Measurements from ENCODE around the gene FBXW7.

Gene FBXW7

DNA sequence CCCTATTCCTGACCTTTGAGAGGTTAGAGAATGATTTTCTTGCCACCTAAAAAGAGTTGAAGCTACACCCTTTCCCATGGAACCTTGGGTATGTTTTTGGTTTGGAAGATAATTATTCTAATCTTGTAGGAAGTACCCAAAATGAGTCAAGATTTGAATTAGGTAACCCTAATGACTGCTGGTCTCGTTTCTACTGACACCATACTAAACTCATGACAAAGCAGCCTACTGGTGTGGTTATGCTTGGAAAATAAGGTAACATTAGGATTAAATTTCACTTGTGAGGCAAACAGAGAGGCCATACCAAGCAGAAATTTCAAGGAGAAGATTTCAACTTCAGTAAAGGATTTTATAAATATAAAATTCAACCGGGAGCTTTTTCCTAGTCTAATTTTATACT, 107.9 kb downstream of the FBXW7 start:
- DNase-seq (ENCODE audit: low read depth) = no peak

DNA sequence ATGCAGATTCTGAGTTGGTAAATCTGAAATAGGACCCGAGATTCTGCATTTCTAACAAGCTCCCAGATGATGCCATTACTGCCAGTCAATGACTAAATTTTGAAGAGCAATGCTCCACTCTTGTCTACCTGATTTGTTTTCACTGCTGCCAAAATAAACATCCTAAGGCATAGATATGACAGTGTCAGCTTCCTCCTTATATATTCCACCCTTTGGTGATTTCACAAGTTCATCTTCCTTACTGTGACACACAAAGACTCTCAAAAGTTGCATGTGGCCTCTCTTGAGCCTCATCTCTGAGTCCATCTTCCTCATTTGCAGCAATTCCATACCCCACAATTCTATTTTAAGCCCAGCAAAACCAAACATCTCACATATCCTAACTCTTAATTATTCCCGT, 110.9 kb downstream of the FBXW7 start:
- DNase-seq (ENCODE audit: low read depth) = no peak

DNA sequence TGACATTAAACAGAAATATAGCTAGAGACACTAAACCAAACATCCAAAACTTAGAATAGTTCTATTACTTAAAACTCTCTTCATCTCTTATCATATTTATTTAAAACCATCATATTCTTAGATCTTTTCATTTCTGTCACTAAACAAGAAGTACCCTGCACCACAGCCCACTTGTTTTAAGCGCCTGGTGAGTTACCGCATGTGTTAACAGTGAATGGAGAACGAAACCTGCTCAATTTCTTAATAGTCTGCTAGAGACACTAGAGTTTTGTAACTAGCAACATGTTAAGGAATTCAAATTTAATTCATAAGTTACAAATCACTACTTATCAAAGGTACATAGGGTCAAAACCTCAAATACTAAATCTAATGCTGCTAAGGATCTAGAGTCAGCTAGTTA, 111.5 kb downstream of the FBXW7 start:
- DNase-seq (ENCODE audit: low read depth) = no peak

DNA sequence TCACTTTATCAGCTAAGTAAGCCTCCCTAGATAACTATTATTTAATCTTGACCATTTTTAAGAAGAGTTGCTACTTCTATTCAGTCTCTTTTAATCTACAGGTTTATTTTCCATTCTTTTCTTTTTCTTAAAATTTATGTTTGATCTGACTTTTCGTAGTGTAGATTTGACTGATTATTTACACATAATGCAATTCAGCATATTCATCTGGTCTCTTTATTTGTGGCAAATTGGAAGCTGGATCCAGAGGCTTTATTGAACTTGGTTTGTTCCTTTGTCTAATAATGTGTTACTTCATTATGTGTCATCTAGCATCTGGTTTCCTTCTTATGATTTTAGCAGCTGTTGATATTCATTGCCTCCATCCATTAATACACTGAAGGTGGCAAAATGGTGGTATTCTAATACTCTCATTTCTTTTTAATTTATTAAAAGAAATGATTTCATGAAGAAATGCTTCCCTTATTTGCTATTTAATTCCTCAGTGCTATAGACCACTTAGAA, 113.0 kb downstream of the FBXW7 start:
- DNase-seq (ENCODE audit: low read depth) = no peak

DNA sequence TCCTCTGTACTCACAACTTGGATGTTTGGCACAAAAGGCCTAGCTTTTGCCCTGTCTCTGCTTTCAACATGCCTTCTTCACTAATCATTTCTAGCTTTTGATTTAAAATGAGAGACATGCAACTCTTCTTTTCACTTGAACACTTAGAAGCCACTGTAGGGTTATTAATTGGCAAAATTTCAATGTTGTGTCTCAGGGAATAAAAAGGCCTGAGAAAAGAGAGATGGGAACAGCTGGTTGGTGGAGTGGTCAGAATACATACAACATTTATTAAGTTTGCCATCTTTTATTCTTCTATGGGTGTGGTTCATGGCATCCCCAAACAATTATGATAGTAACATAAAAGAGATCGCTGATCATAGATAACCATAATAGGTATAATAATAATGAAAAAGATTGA, 114.3 kb downstream of the FBXW7 start:
- DNase-seq (ENCODE audit: low read depth) = no peak

DNA sequence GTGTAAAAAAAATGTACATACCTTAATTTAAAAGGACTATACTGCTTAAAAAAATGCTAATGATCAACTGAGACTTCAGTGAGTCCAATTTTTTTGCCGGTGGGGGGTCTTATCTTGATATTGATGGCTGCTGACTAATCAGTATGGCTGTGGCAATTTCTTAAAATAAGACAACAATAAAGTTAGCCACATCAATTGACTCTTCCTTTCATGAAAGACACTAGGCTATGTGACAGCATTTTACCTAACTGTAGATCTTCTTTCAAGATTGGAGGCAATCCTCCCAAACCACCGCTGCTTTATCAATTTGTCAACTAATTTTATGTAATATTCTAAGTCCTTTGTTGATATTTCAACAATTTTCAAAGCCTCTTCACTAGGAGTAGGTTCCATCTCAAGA, 116.1 kb downstream of the FBXW7 start:
- DNase-seq (ENCODE audit: low read depth) = no peak

DNA sequence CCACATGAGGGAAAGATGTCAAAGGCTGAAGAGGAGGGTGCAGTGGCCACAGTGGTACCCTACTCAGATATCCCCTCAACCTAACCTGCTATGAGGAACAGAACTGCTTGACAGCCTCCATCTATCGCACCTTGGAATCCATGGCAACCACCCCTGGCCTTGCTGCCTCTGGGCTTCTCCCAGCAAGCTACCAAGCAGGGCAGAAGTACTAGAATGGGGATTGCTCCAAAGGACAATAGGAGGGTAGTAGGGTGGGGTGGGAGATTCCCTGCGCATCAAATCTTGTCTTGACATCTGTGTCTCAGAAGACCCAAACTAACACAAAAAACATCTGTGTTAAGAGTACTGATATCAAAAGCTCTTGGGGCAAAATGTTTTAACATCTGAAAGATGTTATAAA, 118.2 kb downstream of the FBXW7 start:
- no peak for DNase-seq (ENCODE audit: low read depth)

DNA sequence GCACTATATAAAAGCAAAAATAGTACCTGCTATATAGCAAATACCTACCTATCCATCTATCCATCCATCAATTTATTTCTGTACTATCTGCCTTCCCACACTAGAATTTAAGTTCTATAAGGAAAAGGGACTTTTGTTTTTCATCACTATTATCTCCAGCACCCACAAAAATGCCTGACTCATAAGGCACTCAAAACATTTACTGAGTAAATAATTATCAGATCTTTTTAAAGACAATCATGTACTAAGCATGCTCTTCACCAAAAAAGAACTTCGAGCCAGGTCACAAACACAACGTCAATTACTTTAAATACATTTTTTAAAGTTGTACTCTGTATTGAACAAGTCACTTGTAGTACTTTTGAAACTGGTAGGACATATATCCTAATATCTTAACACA, 119.9 kb downstream of the FBXW7 start:
- no peak for DNase-seq (ENCODE audit: low read depth)

DNA sequence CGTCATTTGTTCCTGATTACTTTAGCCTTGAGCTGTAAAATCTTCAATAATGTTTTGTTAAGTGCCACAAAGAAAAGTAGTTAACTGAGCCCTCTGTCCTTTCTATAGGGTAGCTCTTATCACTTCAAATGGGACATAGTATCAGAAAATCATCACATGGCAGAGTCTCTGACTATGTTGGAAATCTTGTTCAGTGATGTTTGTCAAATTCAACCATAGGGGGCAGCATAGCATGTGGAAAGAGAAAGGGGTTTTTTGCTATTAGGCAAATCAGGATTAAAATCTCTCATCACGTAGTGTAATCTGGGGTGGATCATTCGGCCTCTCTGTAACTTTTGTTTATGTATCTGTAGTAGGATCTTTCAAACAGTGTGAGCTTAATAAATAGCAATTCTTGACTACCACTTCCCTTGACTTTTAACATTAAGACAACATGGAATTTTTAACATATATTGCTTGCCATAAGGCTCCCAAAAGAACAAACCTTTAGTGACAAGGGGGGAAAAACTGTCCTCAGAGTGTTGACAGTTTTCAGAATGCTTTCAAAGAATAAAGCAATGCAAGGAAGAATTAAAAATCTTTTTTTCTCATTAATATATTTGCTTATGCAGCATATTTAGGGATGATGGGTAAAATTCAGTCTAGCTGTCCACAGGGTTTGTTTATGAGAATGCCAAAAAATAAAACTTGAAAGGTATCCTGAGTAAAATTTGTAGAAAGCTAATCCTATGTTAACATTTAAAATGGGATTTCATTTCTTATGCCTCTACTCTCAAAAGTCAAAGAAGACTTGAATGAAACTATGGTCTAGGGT, 127.2 kb downstream of the FBXW7 start:
- DNase-seq (ENCODE audit: low read depth) = no peak

DNA sequence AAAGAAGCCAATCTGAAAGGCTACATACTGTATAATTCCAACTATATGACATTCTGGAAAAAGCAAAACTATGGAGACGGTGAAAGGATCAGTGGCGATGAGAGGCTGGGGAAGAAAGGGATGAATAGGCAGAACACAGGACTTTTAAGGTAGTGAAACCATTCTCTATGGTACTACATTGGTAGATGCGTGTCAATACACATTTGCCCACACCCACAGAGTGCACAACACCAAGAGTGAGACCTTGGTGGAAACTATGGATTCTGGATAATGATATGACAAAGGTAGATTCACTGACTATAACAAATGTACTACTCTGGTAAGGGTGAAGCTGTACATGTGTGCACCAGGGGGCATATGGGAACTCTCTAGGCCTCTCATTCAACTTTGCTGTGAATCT, 134.5 kb downstream of the FBXW7 start:
- no peak for DNase-seq (ENCODE audit: low read depth)

DNA sequence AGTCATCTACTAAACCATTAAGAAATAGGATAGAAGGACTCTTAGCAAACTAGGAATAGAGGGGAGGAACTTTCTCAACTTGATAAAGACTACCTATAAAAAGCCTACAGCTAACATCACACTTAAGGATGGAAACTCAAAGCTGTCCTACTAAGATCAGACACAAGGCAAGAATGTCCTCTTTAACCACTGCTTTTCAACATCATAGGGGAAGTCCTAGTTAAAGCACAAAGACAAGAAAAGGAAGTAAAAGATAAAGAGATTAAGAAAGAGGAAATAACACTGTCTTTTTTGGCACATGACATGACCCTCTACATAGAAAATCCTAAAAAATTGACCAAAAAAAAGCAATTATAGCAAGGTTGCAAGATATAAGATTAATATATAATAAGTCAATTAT, 136.6 kb downstream of the FBXW7 start:
- DNase-seq (ENCODE audit: low read depth) = no peak

DNA sequence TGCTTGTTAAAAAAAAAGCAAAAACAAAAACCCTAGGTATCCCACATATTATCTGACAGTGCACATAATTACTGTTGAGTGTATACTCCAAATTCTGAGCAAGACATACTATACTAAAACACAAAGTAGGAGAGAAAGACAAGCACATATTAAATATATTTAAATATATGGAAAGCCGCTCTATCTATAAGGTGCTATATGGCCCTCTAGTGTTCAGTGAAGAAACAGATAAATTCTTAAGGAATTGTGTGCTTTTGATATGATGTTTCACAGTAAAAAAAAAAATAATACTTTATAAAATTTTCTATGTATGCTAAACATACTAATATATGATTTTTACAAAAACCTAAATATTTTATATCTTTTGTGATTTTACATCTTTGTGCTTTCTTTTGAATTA, 137.8 kb downstream of the FBXW7 start:
- no peak for DNase-seq (ENCODE audit: low read depth)

DNA sequence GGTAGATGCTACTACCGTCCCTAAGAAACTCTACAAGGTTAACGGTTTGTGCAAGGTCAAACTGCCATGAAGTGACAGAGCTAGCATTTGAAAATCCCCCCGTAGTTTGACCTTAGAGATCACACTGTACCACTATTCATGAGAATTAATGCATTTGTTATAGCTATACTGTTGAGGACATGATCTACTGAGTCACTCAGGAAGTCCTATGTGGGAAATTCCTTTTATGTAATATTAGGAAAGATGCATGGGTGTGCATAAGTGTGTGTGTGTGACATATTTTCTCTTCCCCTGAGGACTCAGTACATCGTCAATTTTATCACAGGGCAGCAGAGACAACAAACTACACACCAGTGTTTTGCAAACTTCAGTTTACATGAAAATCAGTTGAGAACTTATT, 141.1 kb downstream of the FBXW7 start:
- no peak for DNase-seq (ENCODE audit: low read depth)

DNA sequence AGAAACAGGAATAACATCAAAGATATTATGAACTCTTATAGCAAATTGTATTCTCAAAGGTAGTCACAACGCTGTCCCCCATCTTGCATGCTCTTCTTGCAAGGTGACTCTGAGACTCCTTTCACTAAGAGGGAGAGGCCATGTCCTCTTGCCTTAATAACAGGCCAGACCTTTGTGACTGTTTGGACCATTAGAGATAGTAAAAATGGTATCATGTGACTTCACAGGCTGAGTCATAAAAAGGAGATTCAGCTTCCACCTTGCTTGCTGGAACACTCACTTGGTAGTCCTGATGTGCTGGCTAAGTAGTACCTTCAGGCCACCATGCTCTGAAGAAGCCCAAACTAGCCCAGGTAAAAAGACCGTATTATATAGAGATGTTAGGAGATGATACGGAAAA, 143.8 kb downstream of the FBXW7 start:
- no peak for DNase-seq (ENCODE audit: low read depth)

DNA sequence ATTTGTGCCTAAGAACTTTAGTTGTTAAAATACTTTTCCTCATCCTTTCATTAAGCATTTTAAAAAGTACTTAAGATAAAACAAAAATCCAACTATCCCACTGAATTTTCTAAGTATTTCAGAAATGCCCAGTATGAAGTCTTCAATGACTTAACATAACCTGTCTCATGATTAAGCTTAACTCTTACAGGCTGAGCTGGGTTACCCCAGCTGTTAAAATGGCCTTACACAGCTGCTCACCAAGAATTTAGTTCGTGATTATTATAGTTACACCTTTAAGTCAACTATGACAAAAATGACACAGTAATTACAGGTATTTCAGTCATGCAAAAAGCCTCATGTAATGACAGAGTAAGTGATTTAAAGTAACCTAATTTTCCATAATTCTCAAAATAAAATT, 145.7 kb downstream of the FBXW7 start:
- DNase-seq (ENCODE audit: low read depth) = no peak

DNA sequence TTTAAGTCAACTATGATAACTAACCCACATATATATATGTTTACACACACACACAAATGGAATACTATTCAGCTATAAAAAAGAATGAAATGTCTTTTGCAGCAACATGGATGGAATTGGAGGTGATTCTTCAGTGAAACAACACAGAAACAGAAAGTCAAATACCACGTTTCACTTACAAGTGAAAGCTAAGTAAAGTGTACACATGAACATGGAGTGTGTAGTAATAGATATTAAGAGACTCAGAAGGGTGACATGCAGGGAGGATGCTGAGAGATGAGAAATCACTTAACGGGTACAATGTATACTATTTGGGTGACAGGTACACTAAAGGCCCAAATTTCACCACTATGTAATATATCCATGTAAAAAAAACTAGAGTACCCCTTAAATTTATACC, 146.5 kb downstream of the FBXW7 start:
- DNase-seq (ENCODE audit: low read depth) = no peak

DNA sequence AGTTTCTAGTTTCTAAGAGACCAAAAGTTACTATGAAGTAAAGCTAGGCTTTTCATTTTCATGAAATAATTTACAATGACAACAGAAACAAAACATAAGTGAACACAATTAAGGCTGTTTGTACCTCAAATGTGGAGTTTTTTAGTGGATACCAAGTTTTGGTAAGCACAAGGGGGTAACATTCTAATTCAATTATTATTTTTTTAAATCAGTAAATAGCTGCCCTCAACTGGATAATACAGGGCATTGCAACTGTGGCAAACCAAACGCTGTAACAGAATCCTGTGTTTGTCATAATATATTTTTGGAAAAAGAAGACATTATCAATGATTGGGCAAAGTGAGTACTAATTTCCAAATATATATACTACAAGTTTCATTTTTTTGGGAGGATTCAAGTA, 150.3 kb downstream of the FBXW7 start:
- no peak for DNase-seq (ENCODE audit: low read depth)

DNA sequence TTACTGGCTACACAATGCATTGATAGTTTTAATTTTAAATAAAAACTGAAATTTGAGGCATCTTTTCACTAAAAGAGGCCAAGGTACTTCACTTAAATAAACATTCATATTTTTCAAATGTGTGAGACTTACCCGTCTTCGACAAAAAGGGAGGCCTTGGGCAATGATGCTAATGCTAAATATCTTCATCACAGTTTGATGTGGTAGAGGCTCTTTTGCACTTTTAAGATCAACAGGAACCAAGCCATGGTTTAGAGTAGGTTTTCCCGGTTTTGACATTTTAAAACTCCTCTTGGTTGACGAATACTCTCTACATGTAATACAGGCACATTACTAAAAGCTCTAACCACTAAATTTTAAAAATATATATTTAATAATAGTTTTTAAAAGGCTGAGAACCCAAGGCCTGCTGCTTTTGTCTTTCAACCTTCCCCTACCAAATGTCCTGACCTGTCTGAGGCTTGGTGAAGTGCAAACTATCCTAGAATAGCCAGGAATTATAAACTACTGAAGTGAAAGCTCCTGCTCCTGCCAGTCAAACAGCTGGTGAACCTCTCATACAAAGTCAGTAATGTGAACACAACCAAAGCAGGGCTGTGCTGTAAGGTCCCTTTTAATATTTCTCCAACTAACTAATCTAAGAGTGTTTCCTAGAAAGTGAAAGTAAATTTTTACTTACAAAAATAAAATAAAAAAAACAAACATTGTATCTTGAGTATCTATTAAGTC, 153.7 kb downstream of the FBXW7 start:
- DNase-seq (ENCODE audit: low read depth) = no peak

DNA sequence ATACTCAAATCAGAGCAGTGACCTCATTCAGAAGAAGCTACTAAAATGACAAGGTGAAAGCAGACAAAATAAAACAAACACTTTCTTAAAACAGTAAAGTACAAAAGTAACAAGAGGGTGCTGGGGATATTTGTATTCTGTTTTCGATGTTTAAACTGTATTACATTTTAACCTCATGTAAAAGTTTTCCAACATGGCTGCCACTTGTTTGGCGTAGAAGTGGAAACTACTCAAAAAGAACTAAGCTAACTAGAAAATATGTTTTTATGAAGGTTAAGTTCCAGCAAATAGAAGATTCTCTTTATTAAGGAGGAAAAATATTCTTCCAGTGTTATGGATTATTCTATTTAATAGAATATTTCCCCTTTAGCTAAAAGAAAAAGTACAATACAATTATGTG, 155.0 kb downstream of the FBXW7 start:
- no peak for DNase-seq (ENCODE audit: low read depth)

DNA sequence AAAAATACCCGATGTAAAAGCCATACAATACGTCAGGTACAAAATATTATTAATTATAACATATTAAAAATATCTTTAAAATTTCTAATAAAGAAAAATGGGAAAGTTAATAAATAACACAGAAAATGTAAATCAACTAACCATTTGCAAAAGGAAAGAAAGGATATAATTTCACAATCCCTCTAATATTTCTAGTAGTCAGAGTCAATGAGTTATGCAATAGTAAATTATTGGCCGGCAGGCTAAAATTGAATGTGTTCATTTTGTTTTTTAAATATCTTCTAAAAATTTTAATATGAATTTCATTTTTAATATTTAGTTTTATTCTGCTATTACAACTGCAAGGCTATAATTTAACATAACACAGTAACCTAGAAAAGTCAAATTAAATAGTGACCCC, 155.7 kb downstream of the FBXW7 start:
- DNase-seq (ENCODE audit: low read depth) = no peak

DNA sequence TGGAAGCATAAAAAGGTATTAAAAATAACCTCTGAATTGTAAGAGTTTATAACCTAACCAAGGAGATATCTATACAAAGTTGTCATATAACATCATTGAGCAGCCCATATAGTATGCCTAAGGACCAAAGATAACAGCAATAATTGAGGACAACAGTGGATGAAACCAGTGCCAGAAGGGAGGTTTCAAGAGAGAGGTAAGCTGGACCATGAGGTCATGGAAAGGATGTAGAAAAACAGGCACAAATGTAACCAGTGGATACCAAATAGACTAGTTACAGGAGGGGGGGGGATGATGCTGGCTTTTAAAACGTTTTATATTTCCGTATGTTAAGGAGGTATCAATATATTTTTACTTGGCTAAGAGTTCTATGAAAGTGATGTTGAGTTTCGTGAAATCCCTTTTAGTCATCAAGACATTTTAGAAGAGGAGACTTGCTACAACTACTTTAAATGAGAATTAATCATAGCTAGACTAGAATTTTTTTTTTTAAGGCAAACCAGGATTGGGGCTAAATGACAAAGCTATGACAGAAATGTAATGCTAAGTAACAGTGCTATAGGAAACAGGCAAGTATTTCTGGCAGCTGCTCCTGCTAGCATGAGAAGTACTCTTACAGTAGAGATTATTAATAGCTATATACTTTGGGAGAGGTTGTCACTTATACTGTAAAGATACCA, 161.1 kb downstream of the FBXW7 start:
- DNase-seq (ENCODE audit: low read depth) = no peak

DNA sequence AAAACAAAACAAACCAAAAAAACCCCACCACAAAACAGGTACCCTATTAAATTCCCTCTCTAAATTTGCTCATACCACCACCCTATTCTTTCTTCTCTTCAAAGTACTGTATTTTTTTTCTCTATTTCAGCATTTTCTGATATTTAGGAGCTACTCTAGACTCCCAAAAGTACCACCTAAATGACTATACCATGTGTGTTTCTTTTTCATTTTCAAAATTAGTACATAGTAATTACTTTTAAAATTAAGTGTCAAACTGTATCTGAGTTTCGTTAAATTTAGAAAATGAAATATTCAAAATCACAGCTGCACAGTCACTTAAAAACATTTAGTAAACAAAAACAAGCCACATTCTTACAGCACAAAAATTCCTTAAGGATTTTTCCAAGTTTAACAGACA, 161.7 kb downstream of the FBXW7 start:
- DNase-seq (ENCODE audit: low read depth) = no peak

DNA sequence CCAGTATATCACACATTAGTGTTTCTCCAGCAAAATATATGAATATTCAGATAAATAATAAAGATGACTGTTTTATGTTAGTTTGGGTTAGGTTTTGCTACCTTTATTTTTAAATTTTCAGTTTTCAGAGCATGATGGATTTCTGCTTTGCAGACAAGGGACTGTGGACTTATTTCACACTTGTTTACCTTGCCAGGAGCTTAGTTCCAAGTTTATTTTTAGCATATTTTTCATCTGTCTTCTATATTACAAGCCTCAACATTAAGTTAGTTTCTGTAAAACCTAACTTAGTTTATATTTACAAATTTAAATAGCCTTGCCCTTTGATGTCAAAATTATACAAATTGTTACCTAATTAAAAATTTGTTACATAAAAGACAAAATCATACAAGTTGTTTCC, 163.4 kb downstream of the FBXW7 start:
- no peak for DNase-seq (ENCODE audit: low read depth)

All from stimulated activated CD8-positive, alpha-beta memory T cell treated with anti-CD3 and anti-CD28 coated beads, Interleukin-12 subunit alpha, Interleukin-12 subunit beta, amount 100 ng/mL, for 4 hours (primary cell).